Left ventricle myocardium inferior (tissue), 1 donor: ENCODE measurements around the gene ELP4. TPM values are rescaled to one million over a fixed set of nuclear protein-coding genes. Genes with fewer than 3 reads are reported as not detected.

Experiments
- DNase-seq: peaks from one replicate; pipeline ENCODE4 v3.0.0-alpha.2; 2020
- H3K27ac ChIP-seq: fragments of 200-600 bp; replicated peaks from 2 replicates; pipeline ENCODE4 v1.8.0; 2021
- H3K27me3 ChIP-seq: fragments of 200-600 bp; 2 replicates; pipeline ENCODE4 v1.8.0; 2021; ENCODE audit warnings: low read depth
- H3K36me3 ChIP-seq: fragments of 200-600 bp; 2 replicates; pipeline ENCODE4 v1.8.0; 2021
- H3K4me1 ChIP-seq: fragments of 200-600 bp; 2 replicates; pipeline ENCODE4 v1.8.0; 2021
- H3K4me3 ChIP-seq: fragments of 200-600 bp; 2 replicates; pipeline ENCODE4 v1.8.0; 2021; ENCODE audit warnings: mild to moderate bottlenecking, moderate library complexity
- H3K9me3 ChIP-seq: fragments of 200-600 bp; replicated peaks from 2 replicates; pipeline ENCODE4 v1.8.0; 2021
- CTCF ChIP-seq: fragments of 200-600 bp; IDR thresholded peaks from 2 replicates; pipeline ENCODE4 v1.8.0; 2021; ENCODE audit warnings: antibody characterized with exemption, mild to moderate bottlenecking, borderline replicate concordance
- intact Hi-C: fragments of 100-400 bp; cut with micrococcal nuclease; formaldehyde crosslinking; loops from one replicate; pipeline ENCODE4 v1.11.0; 2022
- total RNA-seq: library from RNA; stranded (reverse); fragmentation: NEBNext Ultra II Directional; extraction: Animal tissue kit (Norgen Biotek cat#: 25700); gene quantifications from one replicate; pipeline ENCODE4 v1.2.1, GENCODE V29; 2021
- donor health status: DM: no; HTN: yes; CAD: no; lungs with severe emphysema.

ELP4 gene
- total RNA-seq, 1 donor from 2014 or later: 13.6 TPM

- H3K27me3 ChIP-seq: no peaks in the 10 kb centered on the region
- no peak overlapping the region for H3K4me3 ChIP-seq
- no peaks in the 10 kb centered on the region for H3K9me3 ChIP-seq
- no peak for TF ChIP-seq CTCF
- no peak for DNase-seq
- intact Hi-C loops: no loop called here
- H3K27ac ChIP-seq: no peak overlapping the region
- peaks cover 22% of the 10 kb centered on the region for H3K36me3 ChIP-seq
- peaks cover 12% of the 10 kb centered on the region for H3K4me1 ChIP-seq
These were observed 143.0 kb downstream of the ELP4 start for GRCh38 chr11:31652528-31652927.

- no peak overlapping the region for H3K4me3 ChIP-seq
- intact Hi-C loops: no loop called here
- no peak for DNase-seq
- peaks cover 4% of the 10 kb centered on the region for H3K36me3 ChIP-seq
- TF ChIP-seq CTCF: no peak
- H3K4me1 ChIP-seq: peaks cover 12% of the 10 kb centered on the region
- H3K27ac ChIP-seq: no peak overlapping the region
- no peaks in the 10 kb centered on the region for H3K9me3 ChIP-seq
- H3K27me3 ChIP-seq: no peaks in the 10 kb centered on the region
These were observed 145.9 kb downstream of the ELP4 start for GRCh38 chr11:31655483-31655882.

GRCh38 chr11:31656051-31656450, 146.5 kb downstream of the ELP4 start:
- DNase-seq: no peak
- no peak overlapping the region for H3K4me3 ChIP-seq
- H3K27me3 ChIP-seq: no peaks in the 10 kb centered on the region
- peaks cover 12% of the 10 kb centered on the region for H3K4me1 ChIP-seq
- no peak overlapping the region for H3K27ac ChIP-seq
- no peak for TF ChIP-seq CTCF
- no peaks in the 10 kb centered on the region for H3K36me3 ChIP-seq
- intact Hi-C loops: no loop called here
- H3K9me3 ChIP-seq: no peaks in the 10 kb centered on the region

- TF ChIP-seq CTCF: no peak
These were observed 147.5 kb downstream of the ELP4 start for GRCh38 chr11:31657091-31657490.

GRCh38 chr11:31664129-31664528, 154.6 kb downstream of the ELP4 start:
- H3K36me3 ChIP-seq: no peaks in the 10 kb centered on the region
- no peak overlapping the region for H3K27ac ChIP-seq
- H3K4me1 ChIP-seq: no peaks in the 10 kb centered on the region
- no peaks in the 10 kb centered on the region for H3K27me3 ChIP-seq
- intact Hi-C loops: no loop called here
- TF ChIP-seq CTCF: no peak
- H3K4me3 ChIP-seq: no peak overlapping the region
- no peaks in the 10 kb centered on the region for H3K9me3 ChIP-seq
- DNase-seq: no peak

More at GRCh38 chr11:31657091-31657490, 147.5 kb downstream of the ELP4 start:
- no peak overlapping the region for H3K4me3 ChIP-seq
- no peaks in the 10 kb centered on the region for H3K36me3 ChIP-seq
- DNase-seq: no peak
- H3K27ac ChIP-seq: no peak overlapping the region
- H3K9me3 ChIP-seq: no peaks in the 10 kb centered on the region
- intact Hi-C loops: no loop called here
- no peaks in the 10 kb centered on the region for H3K27me3 ChIP-seq
- H3K4me1 ChIP-seq: peaks cover 11% of the 10 kb centered on the region

GRCh38 chr11:31664954-31665353, 155.4 kb downstream of the ELP4 start:
- no peaks in the 10 kb centered on the region for H3K4me1 ChIP-seq
- no peak for TF ChIP-seq CTCF
- intact Hi-C loops: no loop called here
- no peak overlapping the region for H3K4me3 ChIP-seq
- no peaks in the 10 kb centered on the region for H3K27me3 ChIP-seq
- DNase-seq: no peak
- H3K9me3 ChIP-seq: no peaks in the 10 kb centered on the region
- H3K27ac ChIP-seq: no peak overlapping the region
- H3K36me3 ChIP-seq: no peaks in the 10 kb centered on the region
